Stimulated activated CD4-positive, alpha-beta T cell treated with anti-CD3 and anti-CD28 coated beads, Interleukin-12 subunit alpha, Interleukin-12 subunit beta, amount 100 ng/mL, for 48 hours (primary cell): ENCODE data around the gene SYT8.
"Not testable (repeated sequence)": the region's sequence is repeated elsewhere in the genome, so short reads cannot be mapped to it uniquely, and the experiment has no call there.

Experiments
- DNase-seq, 3 donors: peaks; one replicate each; pipeline ENCODE4 v3.0.0-alpha.2; 2020; ENCODE audit warnings: low read depth in 2 of 3, low spot score in 1 of 3

Gene SYT8, protein sequence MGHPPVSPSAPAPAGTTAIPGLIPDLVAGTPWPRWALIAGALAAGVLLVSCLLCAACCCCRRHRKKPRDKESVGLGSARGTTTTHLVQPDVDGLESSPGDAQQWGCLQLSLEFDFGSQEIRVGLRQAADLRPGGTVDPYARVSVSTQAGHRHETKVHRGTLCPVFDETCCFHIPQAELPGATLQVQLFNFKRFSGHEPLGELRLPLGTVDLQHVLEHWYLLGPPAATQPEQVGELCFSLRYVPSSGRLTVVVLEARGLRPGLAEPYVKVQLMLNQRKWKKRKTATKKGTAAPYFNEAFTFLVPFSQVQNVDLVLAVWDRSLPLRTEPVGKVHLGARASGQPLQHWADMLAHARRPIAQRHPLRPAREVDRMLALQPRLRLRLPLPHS

DNA sequence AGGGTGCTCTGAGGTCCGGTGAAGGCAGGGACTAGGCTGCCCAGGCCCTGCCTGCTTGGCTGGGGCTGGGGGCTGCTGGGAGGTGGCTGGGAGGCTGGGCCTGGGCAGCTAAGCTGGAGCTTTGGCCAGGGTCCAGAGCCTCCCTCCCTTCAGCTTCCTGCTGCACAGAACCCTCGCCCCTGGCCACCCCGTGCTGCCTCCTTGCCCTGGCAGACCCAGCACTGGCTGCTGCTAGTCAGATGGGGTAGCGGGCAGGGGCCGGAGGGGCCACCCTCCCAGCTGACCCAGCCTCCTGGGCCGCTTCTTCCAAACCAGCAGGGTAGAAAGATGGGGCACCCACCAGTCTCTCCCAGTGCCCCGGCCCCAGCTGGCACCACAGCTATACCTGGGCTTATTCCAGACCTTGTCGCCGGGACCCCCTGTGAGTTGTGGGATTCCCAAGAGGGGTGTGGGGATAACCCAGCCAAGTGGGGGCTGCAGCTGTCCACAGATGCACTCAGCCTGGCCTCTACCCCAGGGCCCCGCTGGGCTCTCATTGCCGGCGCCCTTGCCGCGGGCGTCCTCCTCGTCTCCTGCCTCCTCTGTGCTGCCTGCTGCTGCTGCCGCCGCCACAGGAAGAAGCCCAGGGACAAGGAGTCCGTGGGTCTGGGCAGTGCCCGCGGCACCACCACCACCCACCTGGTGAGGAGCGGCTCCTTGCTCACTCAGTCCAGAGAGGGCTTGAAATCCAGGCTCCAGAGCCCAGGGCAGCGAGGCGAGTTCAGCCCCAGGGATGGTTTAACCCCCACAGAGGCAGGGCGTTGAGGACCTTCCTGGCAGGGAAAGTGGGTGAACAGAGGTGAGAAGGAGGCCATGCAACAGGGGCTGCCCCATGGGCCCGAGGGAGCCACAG is at the start of gene SYT8:
Gene SYT8, plus strand, starts transcription at position 212 of the 892 bp plus-strand sequence. Its CDS starts 116 bp downstream, at position 328.
- DNase-seq: no peak

DNA sequence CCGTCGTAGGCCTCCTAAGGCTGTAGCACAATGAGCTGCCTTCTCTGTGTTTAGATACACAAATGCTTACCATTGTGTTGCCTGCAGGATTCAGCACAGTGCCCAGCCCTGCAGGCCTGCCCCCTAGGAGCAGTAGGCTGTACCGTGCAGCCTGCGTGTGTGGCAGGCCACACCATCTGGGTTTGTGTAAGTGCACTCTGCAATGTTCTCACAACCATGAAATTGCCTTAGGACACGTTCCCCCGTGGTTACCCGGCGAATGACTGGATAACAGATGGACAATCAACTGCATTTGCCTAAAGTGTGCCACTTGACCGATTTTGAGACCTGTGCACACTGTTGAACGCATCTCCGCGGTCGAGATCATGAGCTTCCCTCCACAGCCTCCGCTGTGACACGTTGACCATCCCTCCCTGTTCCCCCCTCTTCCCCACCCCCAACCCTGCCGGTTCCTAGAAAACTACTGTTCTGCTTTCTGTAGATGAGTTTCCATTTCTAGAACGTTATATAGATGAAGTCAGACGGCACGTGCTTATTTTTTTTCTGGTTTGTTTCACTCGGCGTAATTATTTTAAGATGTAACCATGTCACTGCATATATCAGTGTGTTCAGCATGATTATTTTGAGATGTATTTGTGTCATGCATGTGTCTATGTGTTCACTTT is 48.9 kb upstream of the SYT8 start:
- DNase-seq: no peak

DNA sequence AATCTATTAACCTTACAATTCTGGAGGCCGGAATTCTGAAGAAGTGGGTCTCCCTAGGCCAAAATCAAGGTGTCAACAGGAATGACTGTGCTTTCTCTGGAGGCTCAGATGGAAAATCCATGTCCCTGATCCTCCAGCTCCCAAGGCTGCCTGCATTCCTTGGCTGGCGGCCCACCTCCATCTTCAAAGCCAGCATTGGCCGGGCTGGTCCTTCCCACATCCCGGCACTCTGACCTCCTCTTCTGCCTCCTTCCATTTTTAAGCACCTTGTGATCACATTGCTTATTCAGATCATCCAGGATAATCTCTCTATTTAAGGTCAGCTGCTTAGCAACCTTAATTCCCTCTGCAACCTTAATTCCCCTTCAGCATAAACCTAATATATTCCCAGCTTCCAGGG is 48.3 kb upstream of the SYT8 start:
- no peak for DNase-seq

DNA sequence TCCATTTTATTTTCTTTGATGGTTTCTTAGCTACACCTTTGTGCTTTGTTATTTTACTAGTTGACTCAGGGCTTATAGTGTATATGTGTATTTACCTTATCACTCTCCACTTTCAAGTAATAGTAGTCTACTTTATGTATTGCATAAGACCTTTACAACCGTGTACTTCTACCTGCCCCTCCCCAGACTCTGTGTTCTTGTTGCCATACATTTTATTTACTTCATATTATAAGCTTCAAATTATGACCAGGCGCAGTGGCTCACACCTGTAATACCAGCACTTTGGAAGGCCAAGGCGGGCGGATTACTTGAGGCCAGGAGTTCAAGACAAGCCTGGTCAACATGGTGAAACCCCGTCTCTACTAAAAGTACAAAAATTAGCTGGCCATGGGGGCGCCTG is 42.9 kb upstream of the SYT8 start:
- DNase-seq: no peak

DNA sequence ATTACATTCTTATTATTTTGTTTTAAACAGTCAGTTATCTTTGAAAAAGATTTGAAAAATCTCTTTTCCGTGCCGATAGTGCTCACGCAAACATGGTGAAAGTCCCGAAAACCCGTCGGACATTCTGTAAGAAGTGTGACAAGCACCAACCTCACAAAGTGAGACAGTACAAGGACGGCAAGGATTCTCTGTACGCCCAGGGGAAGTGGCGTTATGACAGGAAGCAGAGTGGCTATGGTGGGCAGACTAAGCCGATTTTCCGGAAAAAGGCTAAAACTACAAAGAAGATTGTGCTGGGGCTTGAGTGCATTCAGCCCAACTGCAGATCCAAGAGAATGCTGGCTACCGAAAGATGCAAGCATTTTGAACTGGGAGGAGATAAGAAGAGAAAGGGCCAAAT is 42.3 kb upstream of the SYT8 start:
- DNase-seq: no peak

DNA sequence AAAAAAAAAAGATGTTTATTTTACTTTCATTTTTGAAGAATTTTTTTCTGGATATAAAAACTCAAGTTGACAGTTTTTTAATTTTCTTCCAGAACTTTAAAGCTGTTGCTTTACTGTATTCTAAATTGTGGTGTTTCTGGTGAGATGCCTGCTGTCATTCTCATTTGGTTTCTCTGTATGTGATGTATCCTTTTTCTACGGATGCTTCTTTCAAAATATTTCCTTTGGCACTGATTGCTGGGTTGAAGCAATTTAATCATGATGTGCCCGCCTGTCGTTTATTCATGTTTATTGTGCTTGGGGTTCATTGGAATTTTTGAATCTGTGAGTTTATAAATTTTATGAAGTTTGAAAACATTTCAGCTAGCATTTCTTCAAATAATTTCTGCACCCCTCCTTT is 41.7 kb upstream of the SYT8 start:
- no peak for DNase-seq

DNA sequence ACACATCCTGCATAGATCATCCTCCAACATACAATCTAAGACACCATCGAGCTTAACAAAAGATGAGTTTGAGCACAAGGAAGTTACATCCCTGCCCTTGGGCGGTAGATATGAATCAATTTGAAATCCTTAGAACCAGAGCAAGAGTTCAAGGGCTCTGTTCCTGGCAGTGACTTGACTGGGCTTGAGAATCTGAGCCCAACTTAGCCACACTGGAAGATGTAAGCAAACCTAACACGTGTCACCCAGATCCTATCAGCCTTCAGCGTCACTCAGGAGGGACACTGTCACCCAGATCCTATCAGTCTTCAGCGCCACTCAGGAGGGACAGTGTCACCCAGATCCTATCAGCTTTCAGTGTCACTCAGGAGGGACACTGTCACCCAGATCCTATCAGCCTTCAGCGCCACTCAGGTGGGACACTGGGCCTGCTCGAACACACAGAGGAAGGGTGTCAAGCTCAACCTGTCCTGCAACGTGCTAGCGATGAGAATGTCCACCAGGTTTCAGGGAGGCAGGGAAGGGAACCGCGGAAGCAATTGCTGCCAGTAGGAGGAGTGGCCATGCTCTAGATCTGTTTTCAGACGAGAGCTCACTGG is 38.3 kb upstream of the SYT8 start:
- DNase-seq: no peak

DNA sequence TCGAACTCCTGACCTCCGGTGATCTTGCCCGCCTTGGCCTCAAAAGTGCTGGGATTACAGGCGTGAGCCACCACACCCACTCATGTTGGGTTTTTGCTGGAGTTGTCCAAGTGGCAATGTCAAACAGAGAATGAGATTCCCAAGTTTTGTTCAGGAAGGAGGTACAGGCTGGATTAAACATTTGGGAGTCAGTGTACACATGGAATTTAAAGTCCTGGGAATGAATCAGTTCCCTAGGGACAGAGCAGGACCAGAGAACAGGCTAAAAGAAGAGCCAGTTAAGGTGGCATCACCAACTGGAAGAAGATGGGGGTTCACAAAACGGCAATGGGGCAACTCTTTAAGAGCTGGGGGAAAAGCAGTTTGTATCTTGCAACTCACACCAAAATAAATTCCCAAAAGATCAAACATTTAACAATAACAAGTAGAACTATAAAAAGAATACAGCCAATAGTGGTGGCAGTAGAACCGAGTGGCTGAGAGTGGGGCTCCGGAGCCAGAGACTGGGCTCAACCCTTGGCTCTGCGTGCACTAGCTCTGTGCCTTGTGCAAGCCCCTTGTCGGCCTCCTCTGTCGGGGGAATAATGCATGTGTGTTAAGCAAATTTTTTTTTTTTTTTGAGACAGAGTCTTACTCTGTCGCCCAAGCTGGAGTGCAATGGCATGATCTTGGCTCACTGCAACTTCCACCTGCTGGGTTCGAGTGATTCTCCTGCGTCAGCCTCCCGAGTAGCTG is 37.2 kb upstream of the SYT8 start:
- DNase-seq: no peak

DNA sequence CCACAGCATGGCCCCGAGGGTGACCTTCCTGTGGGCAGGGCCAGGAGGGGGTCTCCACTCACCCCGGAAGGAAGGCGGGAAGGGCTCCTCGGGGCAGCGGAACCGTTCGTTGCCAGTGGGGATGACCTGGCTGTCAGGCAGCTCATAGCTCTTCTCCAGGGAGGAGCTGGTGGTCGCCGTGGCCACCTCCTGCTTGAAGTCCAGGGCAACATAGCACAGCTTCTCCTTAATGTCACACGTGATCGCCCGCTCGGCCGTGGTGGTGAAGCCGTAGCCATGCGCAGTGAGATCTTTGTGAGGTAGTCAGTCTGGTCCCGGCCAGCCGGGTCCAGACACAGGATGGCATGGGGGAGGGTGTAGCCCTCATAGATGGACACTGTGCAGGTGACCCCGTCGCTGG is 31.5 kb upstream of the SYT8 start:
- DNase-seq: no peak

DNA sequence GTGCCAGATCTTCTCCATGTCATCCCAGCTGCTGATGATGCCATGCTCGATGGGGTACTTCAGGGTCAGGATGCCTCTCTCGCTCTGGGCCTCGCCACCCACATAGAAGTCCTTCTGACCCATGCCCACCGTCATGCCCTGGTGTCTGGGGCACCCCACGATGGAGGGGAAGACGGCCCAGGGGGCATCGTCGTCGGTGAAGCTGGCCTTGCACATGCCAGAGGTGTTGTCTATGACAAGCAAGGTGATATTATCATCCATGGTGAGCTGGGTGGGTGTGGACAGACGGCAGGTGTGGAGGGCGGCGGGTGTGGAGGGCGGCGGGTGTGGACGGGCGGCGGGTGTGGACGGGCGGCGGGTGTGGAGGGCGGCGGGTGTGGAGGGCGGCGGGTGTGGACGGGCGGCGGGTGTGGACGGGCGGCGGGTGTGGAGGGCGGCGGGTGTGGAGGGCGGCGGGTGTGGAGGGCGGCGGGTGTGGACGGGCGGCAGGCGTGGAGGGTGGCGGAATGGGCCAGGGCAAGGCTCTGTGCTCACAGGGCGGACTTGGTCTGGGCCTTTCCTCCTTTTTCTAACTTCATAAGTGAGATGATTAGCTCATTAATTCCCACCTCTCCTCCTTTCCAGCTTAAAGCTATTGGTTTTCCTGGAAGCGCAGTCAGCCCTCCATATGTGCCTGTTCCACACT is 30.8 kb upstream of the SYT8 start:
- not testable (repeated sequence) for DNase-seq

DNA sequence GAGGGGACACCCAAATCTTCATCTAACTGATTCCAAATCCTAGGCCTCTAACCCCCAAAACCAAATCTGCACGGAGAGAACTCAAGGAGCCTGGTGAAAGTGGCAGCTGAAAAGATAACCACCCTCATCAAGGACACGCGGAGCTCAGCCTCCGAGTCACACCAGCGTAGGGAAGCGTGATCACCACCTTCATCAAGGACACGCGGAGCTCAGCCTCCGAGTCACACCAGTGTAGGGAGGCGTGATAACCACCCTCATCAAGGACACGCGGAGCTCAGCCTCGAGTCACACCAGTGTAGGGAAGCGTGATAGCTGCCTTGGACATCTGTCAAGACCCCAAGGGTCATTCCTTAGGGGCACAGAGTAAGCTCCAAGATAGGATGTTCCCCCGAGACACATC is 29.3 kb upstream of the SYT8 start:
- no peak for DNase-seq

DNA sequence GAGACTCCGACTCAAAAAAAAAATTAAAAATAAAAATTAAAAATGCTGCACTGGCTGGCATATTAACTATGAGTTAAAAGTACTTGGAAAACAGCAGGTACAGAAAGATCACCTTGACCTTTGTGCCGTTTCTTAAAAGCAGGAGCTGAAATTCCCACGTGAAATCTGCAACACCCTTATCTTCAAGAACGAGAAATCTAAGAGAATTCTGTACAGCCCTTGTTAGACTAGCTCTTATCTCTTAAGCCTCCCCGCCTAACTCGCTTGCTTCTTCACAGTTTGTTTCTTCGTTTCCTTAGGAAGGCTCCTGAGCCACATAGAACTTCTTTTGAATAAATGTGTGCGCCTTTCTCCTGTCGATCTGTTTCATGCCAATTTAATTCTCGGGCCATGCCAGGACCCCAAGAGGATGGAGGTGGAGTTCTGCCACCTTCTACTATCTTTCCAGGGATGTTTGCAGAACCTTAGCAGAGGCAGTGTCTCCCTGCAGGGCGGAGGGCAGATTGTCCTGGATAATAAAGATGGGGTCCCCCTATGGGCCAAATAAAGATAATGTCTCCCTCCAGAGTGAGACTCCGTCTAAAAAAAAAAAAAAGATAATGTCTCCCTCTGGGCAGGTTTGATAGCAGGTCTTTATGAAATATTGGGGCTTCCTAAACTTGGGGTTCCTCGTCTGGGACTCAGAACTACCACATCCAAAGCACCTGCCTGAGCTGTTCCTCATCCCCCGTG is 27.4 kb upstream of the SYT8 start:
- no peak for DNase-seq

DNA sequence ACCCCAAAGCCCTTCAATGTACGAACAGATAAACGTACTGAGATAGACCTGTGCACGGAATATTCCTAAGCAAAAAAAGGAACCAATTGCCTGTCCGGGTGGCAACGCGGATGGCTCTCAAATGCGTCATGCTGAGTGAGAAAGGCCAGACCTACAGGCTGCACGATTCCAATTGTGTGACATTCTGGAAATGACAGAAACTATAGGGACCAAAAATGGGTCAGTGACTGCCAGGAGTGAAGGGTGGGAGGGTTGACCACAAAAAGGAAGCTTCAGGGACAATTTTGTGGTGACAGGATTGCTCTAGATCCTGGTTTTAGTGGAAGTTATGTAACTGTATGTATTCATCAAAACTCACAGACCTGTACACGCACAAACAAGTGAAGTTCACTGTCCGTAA is 24.0 kb upstream of the SYT8 start:
- DNase-seq: no peak

DNA sequence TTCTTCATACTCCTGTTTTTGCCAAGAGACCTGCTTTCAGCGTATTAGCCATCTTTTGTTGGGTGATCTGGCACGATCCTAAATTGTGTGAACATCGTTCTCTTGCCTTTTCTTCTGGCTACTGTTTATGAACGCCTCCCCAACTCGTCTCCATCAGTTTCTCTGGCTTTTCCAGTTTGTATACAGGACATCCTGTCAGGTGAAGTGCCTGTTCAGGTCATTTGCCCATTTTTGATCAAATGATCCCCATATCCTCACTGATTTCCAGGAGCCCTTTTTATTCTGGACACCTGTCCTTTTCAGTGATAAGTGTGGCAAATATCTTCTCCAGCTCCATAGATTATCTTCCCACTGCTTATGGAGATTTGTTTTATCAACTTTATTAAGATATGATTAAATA is 22.5 kb upstream of the SYT8 start:
- DNase-seq: no peak

DNA sequence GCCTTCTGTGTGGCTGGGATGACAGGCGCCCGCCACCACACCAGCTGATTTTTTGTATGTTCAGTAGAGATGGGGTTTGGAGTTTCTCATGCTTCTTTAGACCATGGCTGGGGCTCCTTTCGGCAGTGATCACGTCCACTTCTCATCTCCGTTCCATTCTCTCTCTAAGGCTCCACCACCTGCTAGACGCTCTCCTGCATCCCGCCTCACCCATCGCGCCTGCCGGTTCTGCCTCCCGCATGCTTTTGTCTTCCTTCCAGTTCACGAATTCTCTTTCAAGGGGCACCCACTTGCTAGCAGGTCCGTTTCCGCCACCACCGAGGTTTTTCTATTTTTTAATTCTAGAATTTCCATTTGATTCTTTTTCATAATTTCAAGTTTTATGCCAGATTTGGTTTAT is 22.0 kb upstream of the SYT8 start:
- no peak for DNase-seq

DNA sequence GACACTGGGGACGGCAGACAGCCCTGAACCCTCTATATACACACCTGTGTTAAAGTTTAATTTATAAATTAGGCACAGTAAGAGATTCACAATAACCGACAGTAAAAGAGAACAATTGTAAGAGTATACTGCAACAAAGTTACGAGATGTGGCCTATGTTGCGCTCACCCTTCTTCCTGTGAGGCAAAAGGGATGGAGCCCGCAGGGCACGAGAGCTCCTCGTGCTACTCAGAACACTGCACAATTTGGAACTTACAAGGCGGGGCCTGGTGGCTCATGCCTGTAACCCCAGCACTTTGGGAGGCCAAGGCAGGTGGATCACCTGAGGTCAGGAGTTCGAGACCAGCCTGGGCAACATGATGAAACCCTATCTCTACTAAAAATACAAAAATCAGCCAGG is 21.4 kb upstream of the SYT8 start:
- DNase-seq: not testable (repeated sequence)

DNA sequence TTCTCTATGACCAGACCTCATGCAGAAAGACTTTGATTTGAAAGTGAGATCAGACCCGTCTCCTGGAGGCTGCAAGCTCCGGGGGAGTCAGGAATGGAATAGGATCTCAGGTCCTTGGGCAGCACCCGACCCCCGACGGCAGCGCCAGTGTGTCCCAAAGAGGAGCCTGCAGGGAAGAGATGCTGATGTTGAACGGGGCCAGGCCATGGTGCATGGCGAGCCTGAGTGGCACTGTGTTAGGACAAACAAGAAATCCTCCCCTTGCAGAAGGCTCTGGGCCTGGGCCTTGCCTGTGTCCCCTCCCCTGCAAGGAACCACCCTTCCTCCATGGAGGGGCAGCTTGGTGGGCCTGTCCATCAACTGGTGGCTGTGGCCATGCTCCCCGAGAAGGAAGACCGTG is 20.1 kb upstream of the SYT8 start:
- no peak for DNase-seq

DNA sequence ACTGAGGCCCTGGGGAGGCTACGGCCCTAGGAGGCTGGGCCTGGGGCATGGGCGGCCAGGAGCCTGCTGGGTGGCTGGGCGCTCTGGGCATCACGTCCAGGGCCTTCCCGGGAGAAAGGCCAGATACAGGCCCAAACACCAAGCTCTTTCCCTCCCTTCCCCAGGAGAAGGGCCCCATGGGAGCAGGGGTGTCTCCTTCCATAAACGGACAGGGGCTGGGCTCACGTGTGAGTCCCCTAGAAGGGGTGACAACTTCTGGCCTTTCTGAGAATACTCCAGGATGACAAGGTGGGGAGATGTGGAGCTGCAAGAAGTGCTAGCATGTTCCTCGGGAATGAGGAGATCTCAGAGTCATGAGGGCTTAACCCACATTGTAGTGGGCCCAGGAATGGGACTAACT is 19.5 kb upstream of the SYT8 start:
- no peak for DNase-seq

DNA sequence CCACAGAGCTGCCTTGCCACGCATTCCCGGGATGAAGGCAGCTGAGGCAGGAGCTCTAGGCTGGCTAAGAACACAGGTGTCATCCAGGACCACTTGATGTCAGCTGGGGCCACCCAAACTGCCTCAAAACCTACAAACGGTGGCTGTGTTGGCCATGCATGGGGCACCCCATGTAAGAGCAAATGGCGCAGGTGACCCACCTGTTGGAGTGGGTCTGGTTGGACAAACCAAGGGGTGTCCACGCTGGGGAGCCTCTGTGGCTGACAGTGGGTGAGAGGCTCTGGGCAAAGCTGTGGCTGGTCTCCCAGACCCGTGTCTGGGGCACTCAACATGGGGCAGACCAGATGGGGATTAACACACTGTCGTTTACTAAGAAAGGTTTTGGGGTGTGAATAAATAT is 19.0 kb upstream of the SYT8 start:
- DNase-seq: no peak

DNA sequence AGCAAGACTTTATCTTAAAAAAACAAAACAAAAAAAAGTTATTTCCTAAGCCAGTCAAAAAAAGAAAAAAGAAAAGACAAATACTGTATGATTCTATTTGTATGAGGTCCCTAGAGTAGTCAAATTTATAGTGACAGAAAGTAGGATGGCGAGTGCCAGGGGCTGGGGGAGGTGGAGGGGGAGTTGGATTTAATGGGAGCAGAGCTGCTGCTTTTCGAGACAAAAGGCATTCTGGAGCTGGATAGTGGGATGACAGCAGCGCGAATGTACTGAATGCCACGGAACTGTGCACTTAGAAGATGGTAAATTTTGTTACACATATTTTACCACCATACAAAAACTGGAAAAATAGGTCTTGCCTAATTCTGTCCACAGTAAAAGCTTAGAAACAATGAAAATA is 17.8 kb upstream of the SYT8 start:
- no peak for DNase-seq
